SIG-M5 treated with dmso at 0.1 percent for 504 hours (cell line): Measurements from ENCODE around the gene PCDHGB3.
"Not testable (repeated sequence)": the region's sequence is repeated elsewhere in the genome, so short reads cannot be mapped to it uniquely, and the experiment has no call there.

ENCODE experiments used
- DNase-seq: peaks from one replicate; lab custom pipeline; 2025; ENCODE audit not compliant: unreplicated experiment; lab: John Stamatoyannopoulos, UW

PCDHGB3 gene

DNA sequence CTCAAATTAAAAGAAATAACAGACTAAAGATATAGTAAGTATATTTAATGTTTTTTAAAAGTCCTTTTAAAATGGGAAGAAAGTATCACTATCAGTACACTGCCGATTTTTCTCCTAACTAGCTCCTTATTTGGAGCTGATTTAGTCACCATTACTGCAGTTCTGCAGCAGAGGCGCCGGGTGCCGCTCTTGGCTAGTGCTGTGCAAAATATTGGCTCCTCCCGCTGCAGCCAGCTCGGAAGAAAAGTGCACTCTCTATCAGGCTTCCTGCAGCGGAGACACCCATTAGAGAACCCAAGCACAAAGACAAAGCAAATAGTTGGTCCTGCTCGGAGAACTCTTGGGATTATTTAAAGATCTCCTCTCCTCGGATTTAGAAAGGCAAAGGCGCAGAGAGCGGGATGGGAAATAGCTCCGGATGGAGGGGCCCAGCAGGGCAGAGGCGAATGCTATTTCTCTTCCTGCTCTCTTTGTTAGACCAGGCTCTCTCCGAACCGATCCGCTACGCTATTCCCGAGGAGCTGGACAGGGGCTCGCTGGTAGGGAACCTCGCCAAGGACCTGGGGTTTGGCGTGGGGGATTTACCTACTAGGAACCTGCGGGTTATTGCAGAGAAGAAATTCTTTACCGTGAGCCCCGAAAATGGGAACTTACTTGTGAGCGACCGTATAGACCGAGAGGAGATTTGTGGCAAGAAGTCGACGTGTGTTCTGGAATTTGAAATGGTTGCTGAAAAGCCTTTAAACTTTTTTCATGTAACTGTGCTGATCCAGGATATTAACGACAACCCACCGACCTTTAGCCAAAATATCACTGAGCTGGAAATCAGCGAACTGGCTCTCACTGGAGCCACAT is at the start of gene PCDHGB3:
PCDHGB3 (plus strand) TSS at position 249 of the 855 bp plus-strand sequence; CDS start at position 402, 153 bp downstream.
- no peak for DNase-seq

DNA sequence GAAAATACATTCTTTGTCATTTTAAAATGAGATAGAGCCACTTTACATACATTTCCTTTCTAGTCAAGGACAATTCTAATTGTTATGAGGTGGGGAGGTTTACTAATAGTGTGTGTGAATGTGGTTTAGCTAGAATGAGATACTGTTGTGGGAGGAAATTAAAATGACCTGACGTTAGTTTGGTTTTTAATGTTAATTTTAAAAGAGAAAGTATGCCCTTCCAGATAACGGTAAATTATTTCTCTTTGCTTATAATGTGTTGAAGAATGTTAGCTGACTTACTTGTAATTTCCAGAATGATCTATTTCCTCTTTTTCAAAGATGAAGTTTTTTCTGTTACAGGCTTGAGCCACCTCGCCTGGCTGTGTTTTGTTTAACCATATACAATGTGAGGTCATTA is 47.8 kb upstream of the PCDHGB3 start:
- DNase-seq = no peak

DNA sequence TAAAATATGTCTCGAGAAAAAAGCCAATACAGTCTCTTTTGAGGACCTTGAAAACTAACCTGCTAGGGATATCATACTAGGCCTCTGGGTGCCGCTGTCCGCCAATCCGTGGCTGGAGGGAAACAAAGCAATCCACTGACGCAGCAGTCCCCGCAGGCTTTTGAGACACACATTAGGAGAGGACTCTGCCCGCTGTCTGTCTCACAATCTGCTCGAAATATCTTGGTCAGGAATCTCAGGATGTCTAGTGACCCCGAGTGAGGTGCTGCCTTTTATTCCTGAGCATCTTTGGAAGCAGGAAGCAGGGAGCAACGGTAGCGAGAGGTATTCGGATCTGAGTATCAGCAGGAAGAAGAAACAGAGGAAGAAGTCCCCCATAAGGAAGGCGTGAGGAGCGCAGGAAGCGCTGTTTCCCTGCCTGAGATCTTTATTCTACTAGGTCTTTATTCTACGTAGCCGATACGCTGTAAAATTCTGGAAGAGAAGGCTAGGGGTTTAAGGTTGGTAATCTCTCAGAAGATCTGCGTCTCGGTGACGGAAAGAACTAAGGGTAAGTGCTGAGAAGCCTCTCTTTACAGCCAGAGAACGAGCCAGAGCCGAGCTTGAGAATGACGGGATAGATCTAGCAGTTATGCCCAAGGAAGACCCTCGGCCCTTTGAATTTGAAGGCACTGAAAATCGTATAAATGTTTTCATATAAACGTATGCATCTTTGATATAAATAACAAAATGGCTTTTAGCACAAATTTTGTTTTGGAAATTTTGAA is 43.8 kb upstream of the PCDHGB3 start:
- peak; percentile 43 for DNase-seq

DNA sequence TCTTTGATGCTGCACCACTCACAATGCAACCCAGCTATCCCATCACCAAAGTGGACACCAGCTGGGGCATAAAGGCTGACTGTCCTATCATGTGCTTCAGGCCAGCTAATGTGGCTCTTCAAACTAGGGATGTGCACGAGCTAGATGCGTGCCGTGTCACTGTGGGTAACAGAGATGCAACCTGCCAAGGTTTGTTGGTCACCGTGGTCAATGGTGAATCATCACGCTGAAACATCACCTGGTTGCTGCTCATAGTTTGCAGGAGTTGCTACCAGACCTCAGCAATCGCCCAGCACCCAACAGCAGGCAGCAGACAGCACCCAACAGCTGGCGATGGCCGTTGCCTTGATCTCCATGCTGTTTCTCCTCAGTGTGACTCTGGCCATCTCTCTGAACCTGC is 41.8 kb upstream of the PCDHGB3 start:
- DNase-seq = no peak

DNA sequence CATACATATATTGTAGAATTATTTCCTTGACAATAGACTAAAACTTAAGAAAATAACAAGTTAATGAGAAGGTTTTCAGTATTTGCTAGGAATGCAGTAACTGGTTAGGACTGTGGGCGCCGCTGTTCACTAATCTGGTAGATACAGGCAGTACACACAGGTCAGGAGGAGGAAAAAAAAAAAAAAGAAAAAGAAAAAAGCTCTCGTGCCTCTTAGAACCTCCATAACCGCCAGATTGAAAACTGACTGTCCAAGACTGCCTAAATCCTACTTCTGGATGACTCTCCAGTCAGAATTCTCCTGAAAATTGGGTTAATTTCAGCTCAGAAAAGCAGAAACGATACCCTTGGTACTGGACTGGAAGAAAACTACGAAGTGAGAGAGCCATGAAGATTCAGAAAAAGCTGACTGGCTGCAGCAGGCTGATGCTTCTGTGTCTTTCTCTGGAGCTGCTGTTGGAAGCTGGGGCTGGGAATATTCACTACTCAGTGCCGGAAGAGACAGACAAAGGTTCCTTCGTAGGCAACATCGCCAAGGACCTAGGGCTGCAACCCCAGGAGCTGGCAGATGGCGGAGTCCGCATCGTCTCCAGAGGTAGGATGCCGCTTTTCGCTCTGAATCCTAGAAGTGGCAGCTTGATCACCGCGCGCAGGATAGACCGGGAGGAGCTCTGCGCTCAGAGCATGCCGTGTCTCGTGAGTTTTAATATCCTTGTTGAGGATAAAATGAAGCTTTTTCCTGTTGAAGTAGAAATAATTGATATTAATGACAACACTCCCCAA is 39.6 kb upstream of the PCDHGB3 start, which contains the start of gene PCDHGA1:
PCDHGA1 (plus strand) TSS at position 216 of the 782 bp plus-strand sequence.
- peak; percentile 36 for DNase-seq

DNA sequence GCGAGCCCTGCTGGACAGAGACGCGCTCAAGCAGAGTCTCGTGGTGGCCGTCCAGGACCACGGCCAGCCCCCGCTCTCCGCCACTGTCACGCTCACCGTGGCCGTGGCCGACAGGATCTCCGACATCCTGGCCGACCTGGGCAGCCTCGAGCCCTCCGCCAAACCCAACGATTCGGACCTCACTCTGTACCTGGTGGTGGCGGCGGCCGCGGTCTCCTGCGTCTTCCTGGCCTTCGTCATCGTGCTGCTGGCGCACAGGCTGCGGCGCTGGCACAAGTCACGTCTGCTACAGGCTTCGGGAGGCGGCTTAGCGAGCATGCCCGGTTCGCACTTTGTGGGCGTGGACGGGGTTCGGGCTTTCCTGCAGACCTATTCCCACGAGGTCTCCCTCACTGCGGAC is 37.5 kb upstream of the PCDHGB3 start:
- DNase-seq = not testable (repeated sequence)

DNA sequence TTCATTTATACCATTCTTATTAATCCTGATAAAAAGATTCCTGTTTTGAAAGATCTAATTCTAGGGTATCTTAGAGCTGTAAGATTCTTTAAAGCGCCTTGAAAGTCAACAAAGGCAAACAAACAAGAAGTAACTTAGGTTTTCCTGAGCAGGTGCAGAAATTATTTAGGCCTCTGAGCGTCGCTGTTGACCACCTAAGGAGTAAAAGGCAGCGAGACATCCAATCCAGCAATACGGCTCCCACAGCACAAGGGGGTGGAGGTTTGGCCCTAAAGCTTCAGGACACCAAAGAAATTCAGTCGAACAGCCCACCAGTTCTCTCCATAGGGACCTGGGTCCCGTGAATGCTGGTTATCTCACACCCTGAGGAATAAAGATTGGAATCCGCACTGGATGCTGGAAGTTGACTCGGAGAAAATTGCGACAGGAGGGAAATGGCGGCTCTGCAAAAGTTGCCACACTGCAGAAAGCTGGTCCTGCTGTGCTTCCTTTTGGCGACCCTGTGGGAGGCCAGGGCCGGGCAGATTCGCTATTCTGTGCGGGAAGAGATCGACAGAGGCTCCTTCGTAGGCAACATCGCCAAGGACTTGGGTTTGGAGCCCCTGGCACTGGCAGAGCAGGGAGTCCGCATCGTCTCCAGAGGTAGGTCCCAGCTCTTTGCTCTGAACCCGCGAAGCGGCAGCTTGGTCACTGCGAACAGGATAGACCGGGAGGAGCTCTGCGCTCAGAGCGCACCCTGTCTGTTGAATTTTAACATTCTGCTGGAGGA is 31.3 kb upstream of the PCDHGB3 start, which contains the start of gene PCDHGA2:
PCDHGA2 (plus strand) TSS at position 223 of the 769 bp plus-strand sequence.
- DNase-seq = no peak

DNA sequence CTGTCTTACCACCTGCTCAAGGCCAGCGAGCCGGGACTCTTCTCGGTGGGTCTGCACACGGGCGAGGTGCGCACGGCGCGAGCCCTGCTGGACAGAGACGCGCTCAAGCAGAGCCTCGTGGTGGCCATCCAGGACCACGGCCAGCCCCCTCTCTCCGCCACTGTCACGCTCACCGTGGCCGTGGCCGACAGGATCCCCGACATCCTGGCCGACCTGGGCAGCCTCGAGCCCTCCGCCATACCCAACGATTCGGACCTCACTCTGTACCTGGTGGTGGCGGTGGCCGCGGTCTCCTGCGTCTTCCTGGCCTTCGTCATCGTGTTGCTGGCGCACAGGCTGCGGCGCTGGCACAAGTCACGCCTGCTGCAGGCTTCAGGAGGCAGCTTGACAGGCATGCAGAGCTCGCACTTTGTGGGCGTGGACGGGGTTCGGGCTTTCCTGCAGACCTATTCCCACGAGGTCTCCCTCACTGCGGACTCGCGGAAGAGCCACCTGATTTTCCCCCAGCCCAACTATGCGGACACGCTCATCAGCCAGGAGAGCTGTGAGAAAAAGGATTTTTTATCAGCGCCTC is 29.2 kb upstream of the PCDHGB3 start:
- DNase-seq = not testable (repeated sequence)

DNA sequence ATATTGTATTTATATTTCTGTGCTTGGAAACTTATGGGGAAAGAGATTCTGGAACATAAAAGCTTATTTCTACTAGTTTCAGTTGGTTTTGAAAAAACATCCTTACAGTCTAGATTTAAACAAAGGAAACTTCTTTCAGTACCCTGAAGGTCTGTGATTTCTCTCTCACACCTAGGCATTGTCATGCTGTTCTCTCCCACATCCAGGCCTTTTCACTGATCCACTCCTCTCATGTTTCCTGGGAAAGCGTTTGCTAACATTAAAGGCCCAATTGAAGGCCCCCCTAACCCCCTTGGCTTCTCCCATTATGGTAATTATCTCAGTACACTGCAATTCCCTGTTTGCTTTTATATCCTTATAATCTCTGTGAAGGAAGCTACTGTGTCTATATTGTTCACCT is 27.3 kb upstream of the PCDHGB3 start:
- no peak for DNase-seq

DNA sequence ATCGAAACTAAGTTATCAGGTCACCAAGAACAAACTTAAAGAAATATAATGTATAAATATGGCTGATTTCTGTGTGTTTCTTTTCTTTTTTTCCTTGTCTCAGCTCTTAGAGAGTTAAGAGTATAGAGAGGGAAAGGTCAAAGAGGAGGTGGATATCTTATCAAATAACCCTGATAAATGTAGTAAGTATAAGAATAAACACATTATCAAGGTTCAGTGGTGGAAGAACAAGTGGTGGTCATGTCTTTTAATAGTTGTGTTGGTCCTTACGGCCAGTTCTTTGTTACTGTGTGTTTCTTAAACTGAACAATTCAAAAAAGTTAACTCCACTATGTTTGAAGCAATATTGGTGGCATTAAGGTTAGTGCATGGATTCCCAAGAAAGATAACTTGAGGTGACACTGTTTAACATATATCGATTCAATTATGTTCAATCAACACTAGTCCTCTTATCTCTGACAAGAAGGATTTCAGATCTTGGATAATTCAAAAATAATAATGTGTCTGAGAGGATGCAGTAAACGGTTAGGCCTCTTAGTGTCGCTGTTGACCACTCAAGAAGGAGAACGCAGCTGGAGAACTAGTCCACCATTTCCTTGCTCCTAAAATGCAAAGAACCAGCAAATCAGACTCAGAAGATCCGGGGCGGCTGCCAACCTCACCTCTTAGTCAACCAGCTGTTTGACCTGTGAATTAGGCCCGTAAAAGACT is 26.6 kb upstream of the PCDHGB3 start, which contains the start of gene PCDHGA3:
PCDHGA3 (plus strand) TSS at position 588 of the 711 bp plus-strand sequence. CDS start 205 bp downstream, outside the sequence.
- DNase-seq = no peak

DNA sequence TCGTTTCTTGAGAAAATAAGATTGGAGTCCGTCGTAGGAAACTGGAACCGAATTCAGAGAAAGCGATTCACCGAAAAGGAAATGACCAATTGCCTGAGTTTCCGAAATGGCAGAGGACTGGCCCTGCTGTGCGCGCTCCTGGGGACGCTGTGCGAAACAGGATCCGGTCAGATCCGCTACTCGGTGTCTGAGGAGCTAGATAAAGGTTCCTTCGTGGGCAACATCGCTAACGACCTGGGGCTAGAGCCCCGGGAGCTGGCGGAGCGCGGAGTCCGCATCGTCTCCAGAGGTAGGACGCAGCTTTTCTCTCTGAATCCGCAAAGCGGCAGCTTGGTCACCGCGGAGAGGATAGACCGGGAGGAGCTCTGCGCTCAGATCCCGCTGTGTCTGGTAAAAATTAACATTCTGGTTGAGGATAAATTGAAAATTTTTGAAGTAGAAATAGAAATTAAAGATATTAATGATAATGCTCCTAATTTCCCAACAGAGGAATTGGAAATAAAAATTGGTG is 26.0 kb upstream of the PCDHGB3 start:
- no peak for DNase-seq

DNA sequence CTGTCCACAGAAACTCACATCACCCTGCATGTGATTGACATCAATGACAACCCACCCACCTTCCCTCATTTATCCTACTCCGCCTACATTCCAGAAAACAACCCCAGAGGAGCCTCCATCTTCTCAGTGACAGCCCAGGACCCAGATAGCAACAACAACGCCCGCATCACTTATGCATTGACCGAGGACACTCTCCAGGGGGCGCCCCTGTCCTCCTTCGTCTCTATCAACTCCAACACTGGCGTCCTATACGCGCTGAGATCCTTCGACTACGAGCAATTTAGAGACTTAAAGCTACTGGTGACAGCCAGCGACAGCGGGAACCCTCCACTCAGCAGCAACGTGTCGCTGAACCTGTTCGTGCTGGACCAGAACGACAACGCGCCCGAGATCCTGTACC is 24.7 kb upstream of the PCDHGB3 start:
- no peak for DNase-seq

DNA sequence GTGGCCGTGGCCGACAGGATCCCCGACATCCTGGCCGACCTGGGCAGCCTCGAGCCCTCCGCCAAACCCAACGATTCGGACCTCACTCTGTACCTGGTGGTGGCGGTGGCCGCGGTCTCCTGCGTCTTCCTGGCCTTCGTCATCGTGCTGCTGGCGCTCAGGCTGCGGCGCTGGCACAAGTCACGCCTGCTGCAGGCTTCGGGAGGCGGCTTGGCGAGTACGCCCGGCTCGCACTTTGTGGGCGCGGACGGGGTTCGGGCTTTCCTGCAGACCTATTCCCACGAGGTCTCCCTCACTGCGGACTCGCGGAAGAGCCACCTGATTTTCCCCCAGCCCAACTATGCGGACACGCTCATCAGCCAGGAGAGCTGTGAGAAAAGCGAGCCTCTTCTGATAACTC is 24.0 kb upstream of the PCDHGB3 start:
- DNase-seq = not testable (repeated sequence)

DNA sequence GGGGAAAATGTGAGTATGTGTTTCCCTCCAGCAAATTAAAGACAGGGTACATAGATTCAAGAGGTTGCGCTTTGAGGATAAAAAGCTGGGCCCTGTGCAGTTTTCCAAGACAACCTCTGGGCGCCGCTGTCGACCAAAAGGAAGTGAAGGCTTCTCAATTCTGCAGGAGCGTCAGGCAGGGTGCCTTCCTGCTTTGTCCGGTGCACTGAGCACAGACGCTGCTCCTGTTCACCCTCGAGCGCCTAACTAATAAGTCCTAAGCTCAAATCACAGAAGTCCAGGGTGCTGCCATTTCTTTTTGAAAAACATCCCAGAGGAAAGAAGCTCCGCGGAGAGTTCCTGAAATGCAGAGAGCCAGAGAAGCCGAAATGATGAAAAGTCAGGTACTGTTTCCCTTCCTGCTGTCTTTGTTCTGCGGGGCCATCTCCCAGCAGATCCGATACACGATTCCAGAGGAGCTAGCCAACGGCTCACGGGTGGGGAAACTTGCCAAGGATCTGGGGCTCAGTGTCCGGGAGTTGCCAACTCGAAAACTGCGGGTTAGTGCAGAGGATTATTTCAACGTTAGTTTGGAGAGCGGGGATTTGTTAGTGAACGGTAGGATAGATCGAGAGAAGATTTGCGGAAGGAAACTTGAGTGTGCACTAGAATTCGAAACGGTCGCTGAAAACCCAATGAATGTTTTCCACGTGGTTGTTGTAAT is 20.0 kb upstream of the PCDHGB3 start, which contains the start of gene PCDHGB1:
PCDHGB1 (plus strand) TSS at position 183 of the 703 bp plus-strand sequence; CDS start at position 345, 162 bp downstream.
- peak; percentile 45 for DNase-seq

DNA sequence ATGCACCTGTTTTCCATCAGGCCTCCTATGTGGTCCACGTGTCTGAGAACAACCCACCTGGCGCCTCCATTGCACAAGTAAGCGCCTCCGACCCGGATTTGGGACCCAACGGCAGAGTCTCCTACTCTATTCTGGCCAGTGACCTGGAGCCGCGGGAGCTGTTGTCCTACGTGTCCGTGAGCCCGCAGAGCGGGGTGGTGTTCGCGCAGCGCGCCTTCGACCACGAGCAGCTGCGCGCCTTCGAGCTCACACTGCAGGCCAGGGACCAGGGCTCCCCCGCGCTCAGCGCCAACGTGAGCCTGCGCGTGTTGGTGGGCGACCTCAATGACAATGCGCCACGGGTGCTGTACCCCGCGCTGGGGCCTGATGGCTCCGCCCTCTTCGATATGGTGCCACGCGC is 18.5 kb upstream of the PCDHGB3 start:
- DNase-seq = no peak

DNA sequence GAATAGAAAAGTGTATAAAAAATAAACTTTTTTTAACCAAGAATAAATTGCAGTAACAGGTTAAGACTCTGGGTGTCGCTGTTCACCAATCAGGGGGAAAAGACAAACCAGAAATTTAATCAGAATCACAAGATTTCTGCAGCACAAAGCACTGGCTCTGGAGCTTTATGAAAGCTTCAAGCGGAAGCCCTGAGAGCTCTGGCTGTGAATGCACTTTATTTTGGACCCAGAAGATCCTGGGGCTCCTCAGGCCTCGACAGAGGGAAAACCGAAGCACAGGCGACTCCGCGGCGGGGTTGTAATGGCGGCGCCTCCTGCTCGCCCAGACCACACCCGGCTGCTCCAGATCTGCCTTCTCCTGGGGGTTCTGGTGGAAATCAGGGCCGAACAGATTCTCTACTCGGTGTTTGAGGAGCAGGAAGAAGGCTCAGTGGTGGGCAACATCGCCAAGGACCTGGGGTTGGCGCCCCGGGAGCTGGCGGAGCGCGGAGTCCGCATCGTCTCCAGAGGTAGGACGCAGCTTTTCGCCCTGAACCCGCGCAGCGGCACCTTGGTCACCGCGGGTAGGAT is 15.1 kb upstream of the PCDHGB3 start, which contains the start of gene PCDHGA4:
PCDHGA4 (plus strand) TSS at position 122 of the 570 bp plus-strand sequence; CDS start at position 209, 87 bp downstream.
- no peak for DNase-seq

DNA sequence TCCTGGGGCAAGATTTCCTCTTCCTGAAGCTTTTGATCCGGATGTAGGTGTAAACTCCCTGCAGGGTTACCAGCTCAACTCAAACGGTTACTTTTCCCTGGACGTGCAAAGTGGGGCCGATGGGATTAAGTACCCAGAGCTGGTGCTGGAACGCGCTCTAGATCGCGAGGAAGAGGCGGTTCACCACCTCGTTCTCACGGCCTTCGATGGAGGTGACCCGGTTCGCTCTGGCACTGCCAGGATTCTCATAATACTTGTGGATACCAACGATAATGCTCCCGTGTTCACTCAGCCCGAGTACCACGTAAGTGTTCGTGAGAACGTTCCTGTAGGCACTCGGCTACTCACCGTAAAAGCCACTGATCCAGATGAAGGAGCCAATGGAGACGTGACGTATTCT is 14.4 kb upstream of the PCDHGB3 start:
- no peak for DNase-seq

DNA sequence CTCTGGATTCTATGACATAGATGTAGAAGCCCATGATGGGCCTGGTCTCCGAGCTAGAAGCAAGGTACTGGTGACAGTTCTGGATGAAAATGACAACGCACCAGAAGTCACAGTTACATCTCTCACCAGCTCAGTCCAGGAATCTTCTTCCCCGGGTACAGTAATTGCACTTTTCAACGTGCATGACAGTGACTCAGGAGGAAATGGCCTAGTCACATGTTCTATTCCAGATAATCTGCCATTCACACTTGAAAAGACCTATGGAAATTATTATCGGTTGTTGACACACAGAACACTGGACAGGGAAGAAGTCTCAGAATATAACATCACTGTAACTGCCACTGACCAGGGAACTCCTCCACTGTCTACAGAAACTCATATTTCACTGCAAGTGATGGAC is 13.9 kb upstream of the PCDHGB3 start:
- no peak for DNase-seq
